Right renal cortex interstitium (tissue), 3 donors: Measurements from ENCODE around the gene CEP250. TPM values are rescaled to one million over a fixed set of nuclear protein-coding genes. Genes with fewer than 3 reads are reported as not detected.

Experiments
- DNase-seq, 3 donors: peaks; one replicate each; pipeline ENCODE4 v3.0.0-alpha.2; 2013; ENCODE audit warnings: low read depth in 3 of 3, low spot score in 2 of 3
- polyA plus RNA-seq, 3 donors: library from polyadenylated mRNA; unstranded; fragments of 120-200 nt; gene quantifications; one replicate each; pipeline ENCODE4 v1.2.1, GENCODE V29; 2013; ENCODE audit not compliant: insufficient read length in 3 of 3

The CEP250 gene, protein sequence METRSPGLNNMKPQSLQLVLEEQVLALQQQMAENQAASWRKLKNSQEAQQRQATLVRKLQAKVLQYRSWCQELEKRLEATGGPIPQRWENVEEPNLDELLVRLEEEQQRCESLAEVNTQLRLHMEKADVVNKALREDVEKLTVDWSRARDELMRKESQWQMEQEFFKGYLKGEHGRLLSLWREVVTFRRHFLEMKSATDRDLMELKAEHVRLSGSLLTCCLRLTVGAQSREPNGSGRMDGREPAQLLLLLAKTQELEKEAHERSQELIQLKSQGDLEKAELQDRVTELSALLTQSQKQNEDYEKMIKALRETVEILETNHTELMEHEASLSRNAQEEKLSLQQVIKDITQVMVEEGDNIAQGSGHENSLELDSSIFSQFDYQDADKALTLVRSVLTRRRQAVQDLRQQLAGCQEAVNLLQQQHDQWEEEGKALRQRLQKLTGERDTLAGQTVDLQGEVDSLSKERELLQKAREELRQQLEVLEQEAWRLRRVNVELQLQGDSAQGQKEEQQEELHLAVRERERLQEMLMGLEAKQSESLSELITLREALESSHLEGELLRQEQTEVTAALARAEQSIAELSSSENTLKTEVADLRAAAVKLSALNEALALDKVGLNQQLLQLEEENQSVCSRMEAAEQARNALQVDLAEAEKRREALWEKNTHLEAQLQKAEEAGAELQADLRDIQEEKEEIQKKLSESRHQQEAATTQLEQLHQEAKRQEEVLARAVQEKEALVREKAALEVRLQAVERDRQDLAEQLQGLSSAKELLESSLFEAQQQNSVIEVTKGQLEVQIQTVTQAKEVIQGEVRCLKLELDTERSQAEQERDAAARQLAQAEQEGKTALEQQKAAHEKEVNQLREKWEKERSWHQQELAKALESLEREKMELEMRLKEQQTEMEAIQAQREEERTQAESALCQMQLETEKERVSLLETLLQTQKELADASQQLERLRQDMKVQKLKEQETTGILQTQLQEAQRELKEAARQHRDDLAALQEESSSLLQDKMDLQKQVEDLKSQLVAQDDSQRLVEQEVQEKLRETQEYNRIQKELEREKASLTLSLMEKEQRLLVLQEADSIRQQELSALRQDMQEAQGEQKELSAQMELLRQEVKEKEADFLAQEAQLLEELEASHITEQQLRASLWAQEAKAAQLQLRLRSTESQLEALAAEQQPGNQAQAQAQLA (N-terminal part only)
- 10 to 100 TPM; 48.1 to 53.9 (median 51.4) TPM for polyA plus RNA-seq

DNA sequence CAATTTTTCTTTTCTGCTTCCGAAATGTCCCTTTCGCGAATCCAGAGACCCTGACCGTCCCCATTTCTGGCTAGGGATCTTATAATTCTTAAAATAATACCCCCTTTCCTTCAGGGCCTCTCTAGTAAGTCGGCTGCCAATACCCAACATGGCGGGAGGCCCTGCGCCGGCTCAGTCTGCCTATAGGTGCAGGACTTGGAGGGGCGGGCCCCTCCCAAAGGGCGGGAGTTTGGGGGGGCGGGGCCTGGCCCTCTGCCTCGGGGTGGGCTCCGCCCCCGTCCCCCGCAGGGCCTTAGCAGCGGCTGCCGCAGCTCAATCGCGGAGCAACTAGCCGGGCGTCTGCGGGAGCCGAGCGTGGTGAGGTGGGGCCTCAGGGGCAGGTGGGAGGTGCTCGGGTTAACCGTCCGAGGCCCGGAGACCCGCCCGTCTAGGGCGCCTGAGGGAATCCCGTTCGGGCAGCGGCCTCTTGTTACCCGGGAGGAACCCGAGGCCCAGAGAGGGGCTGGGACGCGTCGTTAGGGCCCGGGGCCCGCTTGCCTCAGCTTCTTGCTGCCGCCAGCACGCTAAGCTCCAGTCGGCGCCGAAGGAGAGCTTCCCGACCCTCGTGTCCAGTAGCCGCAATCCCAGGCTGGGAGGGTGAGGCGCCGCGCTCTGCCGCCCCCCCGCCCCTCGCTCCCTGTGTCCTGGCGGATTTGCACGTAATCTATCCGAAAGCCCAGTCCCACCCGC lies at the start of gene CEP250:
TSS of gene CEP250 (plus strand) at position 718 of the 729 bp plus-strand sequence. CDS start 6,770 bp downstream, outside the sequence.
- DNase-seq: peak; percentile 93 to 98 (median 95)

DNA sequence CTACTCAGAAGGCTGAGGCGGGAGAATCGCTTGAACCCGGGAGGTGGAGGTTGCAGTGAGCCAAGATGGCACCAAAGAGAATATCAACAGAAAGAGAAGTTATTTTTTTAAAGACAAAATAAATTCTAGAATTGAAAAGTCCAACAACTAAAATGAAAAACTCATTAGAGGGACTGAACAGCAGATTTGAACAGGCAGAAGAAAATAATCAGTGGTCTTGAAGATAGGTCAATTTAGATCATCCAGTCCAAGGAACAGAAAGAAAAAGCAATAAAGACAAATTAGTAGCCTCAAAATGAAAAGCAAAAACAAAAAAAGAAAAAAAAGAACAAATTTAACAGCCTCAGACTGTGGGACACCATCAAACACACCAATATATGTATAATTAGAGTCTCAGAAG lies 49.6 kb upstream of the CEP250 start:
- no peak for DNase-seq

DNA sequence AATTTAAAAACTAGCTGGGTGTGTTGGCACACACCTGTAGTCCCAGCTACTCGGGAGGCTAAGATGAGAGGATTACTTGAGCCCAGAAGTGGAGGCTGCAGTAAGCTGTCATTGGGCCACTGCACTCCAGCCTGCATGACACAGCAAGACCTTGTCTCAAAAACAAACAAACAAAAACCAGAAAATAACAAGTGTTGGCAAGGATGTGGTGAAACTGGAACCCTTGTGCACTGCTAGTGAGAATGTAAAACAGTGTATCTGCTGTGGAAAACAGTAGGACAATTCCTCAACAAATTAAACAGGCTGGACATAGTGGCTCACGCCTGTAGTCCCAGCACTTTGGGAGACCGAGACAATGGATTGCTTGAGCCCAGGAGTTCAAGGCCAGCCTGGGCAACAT lies 47.1 kb upstream of the CEP250 start:
- no peak for DNase-seq

DNA sequence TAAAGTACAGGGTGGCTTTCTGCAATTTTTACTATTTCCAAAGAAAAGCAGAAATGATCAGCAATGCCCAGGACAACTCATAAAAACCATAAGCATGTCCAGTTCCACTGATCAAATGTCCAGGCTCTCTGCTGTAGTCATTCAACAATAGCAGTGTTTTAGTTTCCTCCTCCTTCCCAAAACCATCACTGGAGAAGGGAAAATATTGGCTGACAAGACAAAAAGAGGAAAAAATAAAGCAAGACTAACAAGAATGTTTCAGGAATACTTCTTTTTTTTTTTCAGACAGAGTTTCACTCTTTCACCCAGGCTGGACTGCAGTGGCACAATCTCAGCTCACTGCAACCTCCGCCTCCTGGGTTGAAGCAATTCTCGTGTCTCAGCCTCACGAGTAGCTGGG lies 45.9 kb upstream of the CEP250 start:
- no peak for DNase-seq

DNA sequence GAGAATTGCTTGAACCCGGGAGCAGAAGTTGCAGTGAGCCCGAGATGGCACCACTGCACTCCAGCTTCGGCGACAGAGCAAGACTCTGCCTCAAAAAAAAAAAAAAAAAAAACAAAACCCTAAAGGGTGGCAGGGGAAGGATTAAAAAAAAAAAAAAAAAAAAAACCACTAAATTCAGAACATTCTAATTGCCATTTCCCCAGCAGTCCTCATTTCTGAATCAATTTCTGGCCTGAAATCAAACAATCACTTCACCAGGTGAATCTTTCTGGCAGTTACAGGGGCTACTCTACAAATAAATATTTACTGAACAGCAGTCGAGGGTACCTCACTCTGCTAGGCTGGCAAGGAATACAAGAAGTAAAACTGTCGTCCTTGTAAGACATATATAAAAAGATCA lies 44.8 kb upstream of the CEP250 start:
- no peak for DNase-seq

DNA sequence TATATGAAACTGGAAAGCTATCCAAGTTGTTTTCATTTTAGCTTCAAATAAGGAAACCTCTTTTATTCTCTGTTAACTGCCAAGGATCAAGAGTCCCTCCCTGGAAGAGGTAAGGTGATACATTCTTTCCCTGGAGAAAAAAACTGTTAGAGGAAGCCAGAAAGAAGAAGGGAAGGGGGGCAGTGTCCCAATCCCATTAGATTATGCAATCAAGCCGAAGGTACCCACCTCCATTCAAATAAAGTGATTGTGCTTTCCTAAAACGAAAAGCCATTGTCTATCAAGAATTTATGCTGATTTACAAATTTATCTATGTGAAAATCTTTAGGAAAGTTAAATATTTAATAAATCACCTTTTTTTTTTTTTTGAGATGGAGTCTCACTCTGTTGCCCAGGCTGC lies 34.1 kb upstream of the CEP250 start:
- DNase-seq: no peak

DNA sequence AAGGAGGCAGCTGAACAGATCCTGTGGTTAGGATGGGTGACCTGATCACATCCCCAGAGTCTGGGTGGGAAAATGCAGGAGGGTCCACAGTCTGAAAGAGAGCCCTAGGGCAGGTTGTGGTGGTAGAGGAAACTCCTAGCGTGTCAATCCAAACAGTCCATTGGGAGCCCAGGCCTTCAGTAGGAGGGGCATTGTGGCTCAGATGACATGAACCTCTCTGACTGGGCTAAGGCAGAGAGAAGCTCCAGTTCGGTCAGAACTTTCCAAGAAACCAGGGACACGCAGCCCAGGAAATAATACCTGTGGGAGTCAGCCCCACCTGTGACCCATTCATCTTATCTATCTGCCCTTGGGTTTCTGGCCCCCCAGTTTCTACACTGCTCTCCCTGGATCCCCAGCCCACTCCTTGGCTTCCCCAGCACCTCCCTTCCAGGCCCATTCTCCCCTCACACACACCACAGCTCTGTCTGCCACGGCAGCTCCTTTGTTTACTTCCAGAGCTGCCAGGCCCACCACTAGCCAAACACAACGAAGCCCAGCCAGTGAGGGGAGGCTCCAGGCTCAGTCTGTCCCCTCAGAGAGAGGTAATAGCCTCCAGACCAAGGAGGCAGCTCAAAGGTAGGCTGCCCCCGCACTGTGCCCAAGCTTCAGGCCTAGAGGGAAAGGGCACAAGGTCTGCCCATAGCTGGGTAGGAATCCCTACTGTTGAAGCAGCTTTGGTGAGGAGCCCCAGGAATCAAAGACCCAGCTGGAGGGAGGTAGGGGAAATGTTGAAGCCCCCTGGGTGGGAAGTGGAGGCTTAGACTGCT lies 23.6 kb upstream of the CEP250 start:
- no peak for DNase-seq

DNA sequence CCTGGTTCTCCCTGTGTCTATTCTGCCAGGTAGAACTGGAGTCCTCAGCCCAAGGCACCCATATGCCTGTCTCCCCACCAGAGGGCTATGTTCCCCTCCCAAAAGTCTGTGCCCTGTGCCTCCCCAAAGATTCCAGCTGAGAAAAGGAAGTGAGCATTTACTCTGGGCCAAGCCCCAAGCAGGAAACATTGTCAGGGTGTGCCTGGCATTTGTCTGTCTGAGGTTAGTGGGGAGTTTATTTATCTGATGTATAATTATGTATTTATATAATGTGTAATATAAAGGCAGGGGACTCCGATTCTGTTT lies 23.0 kb upstream of the CEP250 start:
- DNase-seq: no peak

DNA sequence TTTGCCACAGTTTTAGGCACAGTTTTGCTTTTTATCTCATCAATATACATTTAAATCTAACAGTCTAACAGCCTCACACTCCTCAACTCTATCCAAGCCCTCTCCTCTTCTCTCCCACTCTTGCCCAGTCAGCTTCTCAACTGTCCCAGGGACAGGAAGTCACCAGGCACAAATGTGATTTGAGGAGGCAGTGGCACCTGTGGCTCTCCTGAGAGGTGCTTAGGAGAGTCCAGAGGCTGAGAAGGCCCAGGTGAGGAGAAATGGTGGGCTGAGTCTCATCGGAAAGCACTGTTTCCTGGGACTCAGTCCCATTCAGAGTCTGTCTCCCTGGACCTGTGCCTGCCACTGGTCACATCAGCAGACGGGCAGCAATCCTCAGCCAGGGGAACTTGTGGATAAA lies 22.1 kb upstream of the CEP250 start:
- DNase-seq: no peak

DNA sequence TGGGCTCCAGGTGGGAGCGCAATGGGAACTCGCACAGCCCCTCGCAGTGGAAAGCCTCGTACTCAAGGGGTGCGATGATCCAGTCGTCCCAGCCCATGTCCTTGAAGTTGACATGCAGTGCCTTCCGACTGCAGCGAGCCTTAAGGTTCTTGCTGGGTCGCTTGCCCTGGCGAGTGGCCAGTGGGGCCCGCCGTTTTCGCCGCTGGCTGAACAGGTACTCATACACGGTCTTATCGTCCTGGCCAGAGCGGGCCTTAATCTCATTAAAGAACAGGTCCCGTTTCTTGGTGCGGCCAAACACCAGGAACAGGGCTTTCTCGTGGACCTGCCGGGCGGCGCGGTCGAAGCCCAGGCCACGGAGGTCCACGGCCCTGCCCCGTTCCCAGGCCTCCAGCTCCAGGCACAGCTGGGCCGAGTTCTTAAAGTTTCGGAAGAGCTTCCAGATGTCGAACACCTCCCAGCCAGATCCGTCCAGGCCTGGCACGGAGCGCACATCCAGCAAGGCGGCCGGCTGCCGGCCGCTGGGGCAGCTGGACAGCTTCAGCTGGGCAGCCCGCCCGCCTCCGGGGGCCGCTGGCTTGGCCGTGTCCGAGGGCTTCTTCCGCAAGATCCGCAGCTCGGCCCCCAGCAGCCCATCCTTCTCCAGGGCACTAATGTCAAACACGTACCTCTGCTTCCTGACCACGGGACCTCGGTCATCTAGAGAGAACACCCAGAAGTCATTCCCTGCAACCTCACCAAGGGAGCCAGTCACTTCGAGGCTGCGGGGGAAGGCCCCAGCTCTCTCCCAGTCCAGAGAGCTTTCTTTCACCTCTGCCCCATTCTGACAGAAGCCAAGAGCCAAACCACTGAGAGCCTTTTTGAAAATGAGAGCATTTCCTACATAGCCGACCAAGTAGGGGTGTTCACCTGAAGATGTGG lies 21.1 kb upstream of the CEP250 start:
- DNase-seq: no peak

DNA sequence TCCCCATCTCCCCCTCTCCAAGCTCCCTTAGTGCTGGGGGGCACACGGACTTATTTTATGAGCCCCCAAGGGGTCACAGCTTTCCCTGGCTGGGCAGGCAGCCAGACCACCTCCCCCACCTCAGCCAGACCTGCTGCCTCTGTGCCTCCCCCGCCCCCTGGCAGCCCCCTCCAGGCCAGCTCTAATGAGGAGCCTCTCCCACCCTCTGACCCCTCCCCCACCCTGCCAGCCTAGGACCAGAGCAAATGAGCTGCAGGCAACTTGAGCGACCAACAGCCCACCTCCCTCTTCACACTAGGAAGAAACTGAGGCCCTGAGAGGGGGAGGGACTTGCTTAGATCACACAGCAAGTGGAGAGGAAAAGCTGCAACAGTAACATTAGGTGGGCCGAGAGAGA lies 19.2 kb upstream of the CEP250 start:
- no peak for DNase-seq

DNA sequence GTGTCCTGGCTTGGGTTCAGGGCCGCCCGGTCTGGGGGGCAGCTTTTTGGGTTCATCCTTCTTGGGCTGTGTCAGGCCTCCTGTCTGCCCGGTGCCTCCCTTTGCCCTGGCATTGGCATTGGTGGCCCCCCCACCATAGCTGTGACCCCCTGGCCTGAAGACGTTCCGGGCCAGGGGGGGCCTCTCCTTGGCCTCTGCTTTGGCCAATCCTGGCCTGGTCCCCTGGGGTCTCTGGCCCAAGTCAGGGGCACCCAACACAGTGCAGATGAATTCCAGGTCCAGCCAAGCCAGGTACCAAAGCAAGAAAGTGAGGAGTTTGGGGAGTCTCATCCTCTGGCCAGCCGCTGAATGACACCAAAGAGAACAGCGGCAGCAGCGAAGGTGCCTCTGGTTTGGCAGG lies 17.8 kb upstream of the CEP250 start:
- DNase-seq: no peak

DNA sequence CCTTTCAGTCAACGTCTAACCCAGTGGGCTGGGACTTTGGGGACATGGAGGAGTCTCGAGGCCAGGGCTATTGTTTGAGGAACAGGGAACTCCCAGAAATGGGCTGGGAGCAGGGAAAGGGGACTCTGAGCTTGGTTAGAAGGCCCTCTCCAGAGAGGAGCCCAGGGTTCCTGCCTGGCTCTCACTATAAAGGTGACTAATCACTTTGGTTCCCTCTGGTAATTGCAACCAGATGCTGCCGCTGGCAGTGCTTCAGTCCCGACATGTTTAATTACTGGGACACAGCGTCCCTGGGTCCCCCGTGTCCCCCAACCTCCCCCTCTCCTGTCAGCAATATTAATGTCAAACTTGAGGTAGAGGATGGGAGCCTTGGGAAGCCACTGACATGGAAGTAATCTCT lies 12.4 kb upstream of the CEP250 start:
- DNase-seq: no peak

DNA sequence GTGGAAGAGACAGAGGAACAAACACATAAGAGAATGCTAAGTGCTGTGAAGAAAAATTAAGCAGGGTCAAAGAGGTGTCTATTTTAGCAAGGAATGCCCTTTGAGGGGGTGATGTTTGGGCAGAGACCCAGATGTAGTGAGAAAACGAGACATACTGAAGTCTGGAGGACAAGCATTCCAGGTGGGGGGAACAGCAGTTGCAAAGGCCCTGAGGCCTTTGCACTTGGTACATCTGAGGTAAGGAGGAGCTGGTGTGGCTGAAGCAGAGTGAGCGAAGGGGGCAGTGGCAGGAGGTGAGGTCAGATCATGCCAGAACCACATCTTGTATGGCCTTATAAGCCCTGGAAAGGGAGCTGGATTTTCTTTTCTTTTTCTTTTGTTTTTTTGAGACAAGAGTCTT lies 11.2 kb upstream of the CEP250 start:
- no peak for DNase-seq

DNA sequence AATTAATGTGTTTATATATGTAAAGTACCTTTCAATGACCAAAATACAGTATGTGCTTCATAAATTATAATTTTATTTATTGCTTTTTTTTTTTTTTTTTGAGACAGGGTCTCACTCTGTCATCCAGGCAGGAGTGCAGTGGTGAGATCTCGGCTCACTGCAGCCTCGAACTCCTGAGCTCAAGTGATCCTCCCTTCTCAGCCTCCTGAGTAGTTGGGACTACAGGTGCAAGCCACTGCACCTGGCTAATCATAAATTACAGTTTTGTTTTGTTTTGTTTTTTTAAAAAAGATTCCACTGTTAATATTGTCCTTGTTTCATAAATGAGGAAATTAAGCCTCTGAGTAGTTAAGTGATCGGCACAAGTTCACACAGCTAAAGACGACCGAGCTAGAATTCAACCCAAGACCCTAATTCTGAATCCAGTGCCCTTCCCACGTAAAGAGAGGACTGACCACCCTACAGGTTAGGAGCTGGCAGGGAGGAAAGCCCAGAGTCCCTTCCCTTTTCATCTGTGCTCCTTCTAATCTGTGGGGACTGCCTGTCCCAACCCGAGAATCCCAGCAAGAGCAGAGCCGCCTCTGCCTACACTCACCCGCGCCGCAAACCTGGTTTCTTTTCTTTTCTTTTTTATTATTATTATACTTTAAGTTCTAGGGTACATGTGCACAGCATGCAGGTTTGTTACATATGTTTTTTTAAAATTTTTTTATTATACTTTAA lies 8.9 kb upstream of the CEP250 start:
- no peak for DNase-seq

DNA sequence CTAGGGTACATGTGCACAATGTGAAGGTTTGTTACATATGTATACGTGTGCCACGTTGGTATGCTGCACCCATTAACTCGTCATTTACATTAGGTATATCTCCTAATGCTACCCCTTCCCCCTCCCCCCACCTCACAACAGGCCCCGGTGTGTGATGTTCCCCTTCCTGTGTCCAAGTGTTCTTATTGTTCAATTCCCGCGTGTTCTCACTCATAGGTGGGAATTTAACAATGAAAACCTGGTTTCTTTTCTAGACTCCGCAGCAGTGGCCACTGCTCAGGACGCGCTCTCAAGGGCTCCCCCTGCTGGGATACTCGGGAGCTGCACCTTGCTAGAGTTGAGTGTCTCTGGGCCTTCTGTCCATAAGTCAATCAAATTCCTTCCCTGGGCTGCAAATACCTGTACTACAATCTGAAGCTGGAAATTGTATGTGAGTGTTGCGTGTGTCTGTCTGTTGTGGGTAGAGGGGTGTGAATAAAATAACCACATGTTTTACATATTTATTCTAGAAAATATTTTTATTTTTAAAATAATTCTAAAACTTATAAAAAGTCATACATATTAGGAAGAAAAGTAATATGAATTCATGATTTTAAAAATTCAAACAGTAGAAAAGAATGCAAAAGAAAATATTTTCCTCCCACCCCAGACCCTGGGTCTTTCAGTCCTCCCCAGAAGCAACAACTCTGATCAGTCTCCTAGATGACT lies 8.2 kb upstream of the CEP250 start:
- DNase-seq: peak in 2 of 3 donors; percentile 70 to 72

DNA sequence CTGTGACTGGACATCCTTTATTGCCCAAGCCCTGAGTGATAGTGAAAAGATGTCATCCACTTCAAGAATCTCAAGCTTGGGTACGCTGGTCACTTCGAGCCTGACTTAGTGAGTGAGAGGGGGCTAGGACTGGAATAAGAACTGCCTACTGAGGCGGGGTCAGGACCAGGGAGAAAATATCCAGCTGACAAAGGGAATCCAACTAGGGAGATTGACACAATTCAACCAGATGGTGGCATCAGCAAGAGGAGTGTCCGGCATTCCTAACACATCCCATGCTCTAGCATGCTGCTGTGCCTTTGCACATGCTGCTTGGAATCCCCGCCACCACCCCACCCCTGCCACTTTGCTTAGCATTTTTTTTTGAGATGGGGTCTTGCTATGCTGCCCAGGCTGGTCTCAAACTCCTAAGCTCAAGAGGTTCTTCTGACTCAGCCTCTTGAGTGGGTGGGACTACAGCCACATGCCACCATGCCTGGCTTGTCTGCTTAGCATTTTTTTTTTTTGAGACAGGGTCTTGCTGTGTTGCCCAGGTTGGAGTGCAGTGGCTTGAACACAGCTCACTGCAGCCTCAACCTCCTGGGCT lies 6.5 kb upstream of the CEP250 start:
- no peak for DNase-seq
